GM19463 (cell line): Measurements from ENCODE around the gene RUNX3.
"Not testable (repeated sequence)": the region's sequence is repeated elsewhere in the genome, so short reads cannot be mapped to it uniquely, and the experiment has no call there.

Experiments
- ATAC-seq: cut with Tn5 transposase; IDR thresholded peaks from one replicate; pipeline ENCODE4 v1.9.1; 2021; ENCODE audit warnings: mild to moderate bottlenecking, moderate library complexity; ENCODE audit not compliant: unreplicated experiment

Gene RUNX3

DNA sequence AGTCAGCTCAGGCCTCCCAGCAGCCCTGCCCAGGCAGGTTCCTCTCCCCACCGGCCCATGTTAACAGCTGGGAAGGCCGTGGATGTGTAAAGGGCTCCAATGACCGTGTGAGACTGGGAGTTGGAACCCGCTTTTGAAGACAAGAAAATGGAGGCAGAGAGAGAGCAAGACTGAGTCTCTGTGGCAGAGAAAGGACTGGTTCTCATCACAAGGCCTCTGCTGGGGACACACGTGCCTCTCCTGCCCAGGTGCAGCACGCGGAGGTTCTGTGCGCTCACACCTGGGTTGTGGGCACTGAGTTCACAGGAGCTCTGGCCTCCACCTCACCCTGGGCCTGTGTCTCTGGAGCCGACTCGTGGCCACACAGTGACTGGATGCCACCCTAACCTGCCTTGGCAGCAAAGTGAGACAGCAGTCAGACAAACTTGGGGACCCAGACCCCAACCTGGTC, 27.0 kb downstream of the RUNX3 start:
- ATAC-seq: no peak

DNA sequence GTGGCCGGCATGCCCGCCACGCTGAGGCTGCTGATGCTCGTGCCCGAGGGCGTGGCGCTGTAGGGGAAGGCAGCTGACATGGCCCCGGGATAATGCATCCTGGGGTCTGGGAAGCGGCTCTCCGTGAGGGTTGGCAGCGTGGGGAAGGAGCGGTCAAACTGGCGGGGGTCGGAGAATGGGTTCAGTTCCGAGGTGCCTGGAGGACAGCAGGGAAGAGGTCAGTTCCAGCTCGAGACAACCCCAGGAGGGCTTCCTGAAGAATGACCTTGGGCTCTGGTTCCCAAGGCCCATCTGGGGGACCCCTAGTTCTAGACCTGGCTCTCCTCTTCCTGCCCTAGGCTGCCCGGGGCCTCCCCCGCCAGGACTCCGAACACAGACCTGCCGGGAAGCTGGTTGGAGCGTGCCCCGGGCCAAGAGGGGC, 27.6 kb downstream of the RUNX3 start:
- ATAC-seq: no peak

DNA sequence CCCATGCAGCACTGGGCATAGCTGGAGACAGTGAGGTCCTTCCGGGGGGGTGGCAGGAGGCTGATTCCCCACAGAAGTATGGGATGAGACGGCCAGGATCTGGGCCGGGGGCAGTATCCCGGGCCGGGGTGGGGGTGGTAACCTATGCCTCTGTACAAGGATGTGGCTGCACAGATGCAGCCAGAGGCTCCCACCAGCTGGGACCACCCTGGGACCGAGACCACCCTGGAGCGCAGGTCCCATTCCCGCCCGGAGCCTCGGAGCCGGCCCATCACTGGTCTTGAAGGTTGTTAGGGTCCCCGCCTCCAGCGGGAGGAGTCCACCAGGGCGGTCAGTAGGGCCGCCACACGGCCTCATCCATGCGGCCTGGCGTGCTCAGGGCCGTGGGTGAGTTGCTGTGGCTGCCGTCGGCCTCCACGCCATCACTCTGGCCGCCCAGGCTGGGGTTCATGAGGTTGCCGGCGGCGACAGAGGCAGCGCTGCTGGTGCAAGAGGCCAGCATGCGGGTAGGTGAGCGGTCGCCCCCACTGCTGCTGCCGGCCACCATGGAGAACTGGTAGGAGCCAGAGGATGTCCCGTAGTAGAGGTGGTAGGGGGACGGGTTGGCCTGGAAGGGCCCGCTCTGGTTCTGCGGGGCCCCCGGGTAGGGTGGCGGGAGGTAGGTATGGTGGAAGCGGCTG, 28.1 kb downstream of the RUNX3 start:
- ATAC-seq: no peak

DNA sequence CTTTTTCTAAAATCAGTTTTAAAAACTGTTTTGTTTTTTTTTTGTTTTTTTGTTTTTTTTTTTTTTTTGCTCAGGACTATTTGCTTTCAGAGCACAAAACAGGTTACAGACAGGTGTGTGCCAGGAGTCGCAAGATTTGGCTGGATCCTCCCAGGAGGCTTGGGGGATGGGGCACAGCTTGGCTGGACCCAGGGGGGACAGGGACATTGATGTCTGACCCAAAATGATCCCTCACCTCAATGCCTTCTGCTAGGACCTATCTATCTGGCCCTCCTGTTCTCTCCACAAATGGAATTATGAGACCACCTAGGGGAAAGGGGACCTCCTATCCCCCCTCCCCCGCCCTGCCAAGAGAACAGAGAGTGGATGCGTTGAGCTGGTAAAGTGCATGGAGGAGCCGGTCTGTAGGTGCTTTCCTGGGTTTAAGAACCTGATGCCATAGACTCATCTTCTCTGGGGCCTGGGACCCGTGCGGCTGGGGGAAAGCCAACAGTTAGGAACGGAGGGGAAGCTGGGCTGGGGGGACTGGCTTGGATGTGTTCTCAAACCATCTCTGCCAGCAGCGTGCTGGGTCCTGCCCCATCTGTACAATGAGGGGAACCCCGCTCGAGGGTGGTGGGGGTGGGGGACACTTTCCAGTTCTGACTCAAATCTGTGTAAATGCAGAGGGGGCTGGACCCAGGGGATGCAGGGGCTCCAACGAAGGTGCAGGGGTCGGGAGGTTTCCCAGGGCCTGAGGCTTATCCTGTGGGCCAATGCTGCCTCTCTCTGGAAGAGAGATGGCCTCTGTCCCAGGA, 28.9 kb downstream of the RUNX3 start:
- no peak for ATAC-seq

DNA sequence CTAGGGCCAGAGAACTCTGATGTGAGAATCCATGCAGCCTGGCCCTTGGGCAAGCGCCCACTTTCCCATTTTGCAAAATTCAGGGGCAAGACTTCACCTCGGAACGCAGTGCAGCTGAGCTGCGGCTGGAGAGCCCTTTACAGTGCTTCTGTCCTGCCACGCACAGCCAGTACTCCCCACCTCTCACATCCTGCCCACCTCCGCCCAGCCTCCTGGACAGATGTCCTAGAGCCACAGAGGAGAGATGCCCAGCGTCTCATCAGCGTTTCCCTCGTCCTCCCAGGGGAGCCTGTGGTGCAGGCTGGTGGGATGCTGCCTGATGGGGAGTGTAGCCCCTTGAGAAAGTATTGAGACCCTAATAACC, 29.6 kb downstream of the RUNX3 start:
- no peak for ATAC-seq

DNA sequence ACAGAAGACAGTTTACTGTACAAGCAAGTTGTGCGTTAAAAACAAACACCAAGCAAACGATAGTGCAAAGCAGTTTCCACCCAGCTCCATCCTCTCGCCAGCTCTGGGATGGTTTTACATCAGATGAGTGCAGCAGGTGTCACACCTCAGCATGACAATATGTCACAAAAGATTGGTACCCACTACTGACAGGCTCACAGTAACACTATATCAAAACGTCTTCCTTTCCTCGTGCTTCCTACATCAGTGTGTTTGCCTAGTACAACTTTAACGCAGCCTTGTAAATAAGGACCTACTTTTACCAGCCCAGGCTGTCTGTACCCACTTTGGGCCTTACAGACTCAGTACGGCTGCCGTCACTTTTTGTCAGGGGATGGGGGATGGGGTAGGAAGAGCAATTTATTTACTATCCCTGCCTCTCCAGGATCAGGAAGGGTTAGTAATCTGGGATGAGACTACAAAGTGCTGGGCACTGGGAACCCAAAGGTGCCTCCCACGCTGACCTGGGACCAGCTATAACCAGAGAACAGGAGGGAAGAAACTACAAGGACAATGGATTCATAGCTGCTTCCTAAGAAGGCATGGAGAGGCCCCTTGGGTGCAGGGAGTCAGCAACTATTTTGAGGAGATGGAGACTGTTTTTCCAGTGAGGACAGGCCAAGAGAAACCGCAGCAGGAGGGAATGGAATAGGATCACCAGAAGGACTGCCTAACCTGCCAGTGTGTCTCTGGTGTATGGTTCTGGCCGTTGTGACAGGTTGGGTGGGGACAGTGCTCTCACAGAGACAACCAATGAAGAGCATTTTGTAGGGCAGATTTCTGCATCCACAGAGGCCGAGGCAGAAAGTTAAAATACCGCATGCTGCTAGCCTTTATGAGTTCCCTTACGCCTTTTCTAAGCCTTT, 30.2 kb downstream of the RUNX3 start:
- no peak for ATAC-seq

DNA sequence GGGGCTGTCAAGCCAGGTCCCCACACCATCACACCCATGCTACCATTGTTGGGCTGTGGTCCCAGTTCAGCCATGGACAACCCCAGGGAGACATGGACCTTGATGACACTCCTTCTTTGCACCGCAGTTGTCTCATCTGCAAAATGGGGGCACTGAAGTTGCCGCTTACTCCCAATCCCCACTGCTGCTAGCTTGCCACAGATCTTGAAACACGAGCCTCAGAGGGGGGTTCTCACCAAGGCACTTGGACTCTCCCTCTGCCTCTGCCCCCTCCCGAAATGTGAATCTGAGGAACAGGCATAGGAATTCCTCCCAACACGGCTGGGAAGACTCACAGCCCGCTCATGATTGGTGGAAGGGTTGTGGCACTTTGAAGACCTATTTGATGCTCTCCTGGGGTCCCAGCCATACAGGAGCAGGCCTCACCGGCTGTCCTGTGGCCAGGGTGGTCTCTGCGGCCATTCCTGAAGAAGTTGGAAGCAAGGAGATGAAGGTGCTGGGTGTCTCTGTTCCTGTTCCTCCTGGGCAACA, 31.1 kb downstream of the RUNX3 start:
- no peak for ATAC-seq

DNA sequence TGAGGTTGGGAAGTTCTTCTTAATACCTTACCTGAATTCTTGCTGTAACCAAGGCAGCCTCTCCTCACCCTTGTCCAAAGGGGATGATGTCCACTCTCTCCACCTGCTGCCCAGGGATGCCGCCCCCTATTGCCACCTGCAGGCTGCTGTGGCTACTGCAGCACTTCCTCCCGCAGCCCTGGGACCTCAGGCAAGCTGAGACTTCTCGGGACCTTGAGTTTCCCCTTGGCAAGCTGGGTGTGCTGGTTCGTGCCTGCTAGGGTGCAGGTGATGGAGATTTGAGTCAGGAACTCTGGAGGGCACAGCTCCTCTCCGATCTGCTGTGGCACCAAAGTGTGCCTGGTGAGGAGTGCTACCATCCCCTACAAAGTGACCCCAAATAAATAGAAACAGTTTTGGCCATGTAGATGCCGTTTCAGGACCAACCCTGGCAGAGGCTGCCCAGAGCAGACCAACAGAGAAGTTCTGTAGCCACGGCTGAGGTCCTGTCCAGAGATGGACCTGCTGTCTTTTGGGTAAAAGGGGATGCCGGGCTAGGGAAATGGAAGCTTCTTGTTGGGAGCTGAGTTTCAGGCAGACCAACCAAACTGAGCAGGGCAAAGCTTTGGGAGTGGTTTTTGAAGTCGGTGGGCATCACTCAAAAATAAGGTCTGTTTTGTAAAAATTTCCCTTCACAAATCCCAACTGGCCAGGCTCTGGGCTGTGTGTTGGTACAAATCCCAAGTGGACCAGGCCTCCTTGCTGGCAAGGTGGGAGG, 31.7 kb downstream of the RUNX3 start:
- no peak for ATAC-seq

DNA sequence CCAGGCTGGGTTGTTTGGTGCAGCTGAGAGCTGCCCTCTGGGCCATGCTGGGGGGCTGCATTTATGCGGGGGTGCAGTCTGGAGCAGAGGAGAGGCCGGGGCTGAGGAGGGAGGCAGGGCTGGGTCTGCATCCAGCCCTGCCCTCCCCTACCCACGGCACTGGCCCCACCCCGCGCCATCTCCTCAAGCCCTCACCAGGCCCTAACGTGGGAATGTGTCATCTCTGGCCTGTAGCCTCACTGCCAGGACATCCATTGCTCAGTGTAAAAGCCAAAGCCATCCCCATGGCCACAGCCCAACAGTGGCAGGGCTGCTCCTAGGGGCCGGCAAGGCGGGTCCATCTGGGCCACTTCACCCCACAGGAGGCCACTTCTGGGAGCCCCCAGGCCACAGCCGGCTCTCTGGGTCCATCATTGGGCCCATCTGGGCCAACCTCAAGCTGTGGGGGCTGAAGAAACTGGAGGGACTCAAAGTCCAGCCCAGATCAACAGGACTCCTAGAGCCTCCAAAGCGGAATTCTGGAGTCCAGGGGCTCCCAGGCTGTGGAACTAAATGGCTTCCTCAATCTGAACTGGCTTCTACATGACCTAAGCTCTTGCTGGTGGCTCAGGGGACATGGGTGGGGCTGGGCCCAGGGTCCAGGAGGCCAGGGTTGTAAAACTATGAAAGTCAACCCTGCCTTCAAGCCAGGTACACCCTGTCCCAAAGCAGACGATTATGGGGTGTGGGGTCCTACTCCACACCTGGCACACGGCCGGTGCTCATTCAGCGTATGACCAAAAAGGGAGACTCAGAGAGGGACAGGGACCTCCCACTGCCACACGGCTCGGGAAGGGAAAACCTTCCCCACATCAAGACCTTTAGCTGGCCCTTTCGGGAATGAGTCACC, 32.6 kb downstream of the RUNX3 start:
- ATAC-seq: no peak

DNA sequence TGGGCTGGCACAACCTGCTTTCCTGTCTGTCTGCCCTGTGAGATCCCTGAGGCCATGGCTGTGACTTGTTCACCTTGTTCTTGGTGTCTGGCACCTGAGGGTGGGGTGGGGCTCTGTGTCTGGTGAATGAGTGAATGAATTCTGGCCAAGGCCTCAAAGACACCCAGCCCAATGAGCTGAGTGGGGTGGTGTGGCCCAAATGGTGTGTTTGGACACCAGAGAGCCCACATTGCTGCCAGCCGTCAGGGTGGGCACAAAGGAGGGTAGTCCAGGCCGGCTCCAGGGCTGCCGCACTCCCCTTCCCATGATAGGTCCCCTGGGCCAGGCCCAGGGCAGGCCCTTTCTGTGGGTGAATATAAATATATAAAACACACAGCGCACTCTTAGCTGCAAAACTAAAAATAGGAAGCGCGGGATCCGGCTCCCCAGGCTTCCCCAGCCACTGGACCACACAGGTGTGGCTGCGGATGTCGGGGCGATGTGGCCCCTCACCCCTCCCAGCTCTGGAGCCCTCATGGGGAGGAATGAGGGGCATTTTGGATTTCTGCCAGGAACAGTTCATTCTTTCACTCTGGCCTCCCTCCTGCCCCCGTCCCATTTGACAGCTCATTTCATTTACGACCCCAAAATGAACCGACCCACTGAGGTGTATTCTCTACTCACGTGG, 33.3 kb downstream of the RUNX3 start:
- ATAC-seq: no peak

DNA sequence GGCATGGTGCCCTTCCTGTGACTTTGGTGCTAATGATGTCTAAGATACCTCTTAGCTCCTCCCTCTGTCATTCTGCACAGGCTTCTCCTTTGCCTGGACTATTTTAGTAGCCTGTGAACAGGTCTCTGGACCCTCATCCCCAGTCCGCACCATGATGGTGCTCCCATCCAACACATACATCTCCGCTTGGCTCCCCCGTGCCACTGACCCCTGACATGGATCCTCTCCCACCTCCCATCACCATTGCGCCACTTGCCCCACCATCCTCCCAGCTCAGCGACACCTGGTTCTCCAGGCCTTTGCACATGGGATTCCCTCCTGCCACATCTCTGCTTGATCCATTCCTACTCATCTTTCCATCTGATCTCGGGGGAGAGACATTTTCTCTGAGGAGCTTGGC, 33.9 kb downstream of the RUNX3 start:
- no peak for ATAC-seq

DNA sequence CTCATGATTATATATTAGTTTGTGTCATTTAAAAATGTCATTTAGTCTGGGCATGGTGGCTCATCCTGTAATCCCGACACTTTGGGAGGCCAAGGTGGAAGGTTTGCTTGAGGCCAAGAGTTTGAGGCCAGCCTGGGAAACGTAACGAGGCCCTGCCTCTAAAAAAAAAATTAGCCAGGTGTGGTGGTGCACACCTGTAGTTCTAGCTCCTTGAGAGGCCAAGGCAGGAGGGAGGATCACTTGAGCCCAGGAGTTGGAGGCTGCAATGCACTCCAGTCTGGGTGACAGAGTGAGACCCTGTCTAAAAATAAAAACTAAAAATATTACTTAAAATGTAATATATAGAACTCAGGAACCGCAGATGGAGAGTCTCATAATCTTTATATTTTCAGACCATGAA, 34.6 kb downstream of the RUNX3 start:
- ATAC-seq: no peak

DNA sequence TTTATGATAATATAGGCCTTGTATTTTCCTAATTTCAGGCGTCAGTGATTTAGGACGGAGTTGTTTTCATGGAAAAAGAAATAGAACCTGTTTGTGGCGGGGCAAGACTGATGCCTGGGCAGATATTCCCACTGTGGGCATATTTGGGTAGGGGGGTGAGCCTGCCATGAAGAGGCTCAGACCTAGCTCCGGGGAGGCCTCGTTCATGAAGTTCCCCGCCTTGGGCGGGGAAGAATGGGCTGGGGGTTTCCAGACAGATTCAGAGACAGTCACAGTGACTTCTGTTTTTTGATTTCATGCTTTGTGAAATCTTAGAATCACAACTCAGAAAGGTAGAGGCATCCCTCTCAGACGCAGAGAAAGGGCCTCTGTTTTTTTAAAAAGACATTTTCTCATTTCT, 36.1 kb downstream of the RUNX3 start:
- ATAC-seq: no peak

DNA sequence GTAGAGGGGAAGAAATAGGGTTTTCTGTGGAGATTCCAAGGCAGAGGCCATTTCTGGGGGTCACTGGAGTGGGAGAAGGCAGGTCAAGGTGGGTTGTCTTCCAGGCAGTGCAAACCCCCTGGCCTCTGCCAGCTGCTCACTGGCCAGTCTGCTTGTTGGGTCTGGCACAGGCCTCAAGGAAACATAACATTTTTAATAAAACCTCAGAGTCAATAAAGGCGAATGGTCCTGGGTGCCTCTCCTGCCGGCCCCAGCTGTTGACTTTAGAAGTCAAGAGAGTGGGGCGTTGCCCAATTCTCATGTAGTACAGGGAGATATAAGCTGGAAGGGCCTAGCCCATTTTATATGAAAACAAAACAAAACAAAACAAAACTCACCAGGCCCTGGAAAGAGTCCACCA, 36.6 kb downstream of the RUNX3 start:
- no peak for ATAC-seq

DNA sequence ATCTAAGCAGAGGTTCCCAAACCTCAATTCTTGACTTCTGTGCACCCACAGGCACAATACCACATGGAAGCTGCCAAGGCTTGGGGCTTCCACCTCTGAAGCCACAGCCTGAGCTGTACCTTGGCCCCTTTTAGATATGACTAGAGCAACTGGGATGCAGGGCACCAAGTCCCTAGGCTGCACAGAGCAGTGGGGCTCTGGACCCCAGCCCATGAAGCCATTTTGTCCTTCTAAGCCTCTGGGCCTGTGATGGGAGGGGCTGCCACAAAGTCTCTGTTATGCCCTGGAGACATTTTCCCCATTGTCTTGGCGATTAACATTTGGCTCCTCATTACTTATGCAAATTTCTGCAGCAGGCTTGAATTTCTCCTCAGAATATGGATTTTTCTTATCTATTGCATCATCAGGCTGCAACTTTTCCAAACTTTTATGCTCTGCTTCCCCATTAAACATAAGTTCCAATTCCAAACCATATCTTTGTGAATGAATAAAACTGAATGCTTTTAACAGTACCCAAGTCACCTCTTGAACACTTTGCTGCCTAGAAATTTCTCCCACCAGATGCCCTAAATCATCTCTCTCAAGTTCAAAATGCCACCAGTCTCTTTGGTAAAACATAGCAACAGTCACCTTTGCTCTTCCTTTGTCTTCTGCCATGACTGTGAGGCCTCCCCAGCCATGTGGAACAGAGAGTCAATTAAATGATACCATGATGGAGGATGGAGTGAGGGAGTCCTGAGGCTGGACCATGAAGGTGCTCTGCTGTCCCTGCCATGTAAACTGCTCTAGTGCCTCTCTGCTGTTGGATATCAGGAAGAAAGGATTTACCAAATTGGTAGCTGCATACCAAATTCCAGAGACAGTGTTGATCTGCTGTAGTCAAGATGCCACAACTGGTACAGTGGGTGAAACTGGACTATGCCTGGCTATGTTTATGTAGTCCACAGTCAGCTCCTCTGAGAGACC, 37.6 kb downstream of the RUNX3 start:
- no peak for ATAC-seq

DNA sequence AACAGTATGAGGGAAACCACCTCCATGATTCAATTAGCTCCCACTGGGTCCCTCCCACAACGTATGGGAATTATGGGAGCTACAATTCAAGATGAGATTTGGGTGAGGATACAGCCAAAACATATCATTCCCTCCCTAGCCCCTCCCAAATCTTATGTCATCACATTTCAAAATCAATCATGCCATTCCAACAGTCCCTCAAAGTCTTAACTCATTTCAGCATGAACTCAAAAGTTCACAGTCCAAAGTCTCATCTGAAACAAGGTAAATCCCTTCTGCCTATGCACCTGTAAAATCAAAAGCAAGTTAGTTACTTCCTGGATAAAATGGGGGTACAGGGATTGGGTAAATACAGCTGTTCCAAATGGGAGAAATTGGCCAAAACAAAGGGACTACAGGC, 38.7 kb downstream of the RUNX3 start:
- ATAC-seq: not testable (repeated sequence)

DNA sequence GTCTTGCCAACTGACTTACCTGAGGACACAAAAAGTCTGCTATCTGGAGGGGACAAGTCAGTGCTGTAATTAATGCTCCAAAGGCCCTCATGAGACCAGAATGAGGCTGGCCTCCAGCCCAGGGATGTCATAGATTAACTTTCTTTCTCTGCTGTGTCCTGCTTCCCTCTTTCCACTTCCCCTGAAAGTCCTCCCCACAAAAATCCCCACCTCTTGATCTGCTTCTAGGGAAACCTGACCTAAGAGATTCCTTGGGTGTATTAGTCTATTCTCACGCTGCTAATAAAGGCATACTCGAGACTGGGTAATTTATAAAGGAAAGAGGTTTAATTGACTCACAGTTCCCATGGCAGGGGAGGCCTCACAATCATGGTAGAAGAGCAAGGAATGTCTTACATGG, 39.2 kb downstream of the RUNX3 start:
- ATAC-seq: no peak
